Measurements from ENCODE around the gene ZBTB7C.

DNA sequence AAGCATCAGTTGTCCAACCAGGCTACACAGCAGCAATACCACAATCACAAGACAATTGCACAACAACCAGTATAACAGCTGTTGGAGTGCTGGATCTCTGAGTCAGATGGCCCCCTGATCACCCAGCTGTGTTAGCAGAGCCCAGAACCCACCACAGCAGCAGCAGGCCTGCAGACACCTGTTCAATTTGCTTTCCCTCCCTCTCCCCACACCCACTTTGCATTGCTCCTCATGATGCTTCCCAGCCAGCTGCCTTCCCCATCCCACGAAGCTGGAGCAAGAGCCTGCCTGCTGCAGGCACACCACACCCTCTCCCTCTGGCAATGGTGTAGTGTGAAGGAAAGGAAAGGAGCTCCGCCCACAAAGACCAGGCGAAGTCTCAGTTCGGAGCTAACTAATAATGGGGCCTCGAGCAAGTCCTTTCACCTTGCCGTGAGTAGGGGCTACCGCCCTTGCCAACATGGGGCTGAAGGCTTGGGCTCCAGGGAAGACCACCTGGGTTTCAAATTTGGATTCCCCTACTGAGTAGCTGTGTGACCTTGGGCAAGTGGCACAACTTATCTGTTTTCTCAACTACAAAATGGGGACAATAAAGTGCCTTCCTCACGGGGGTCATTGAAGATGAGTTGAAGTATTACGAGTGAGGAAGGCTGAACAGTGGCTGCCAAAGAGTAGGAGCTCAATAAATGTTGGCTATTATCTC, 19.4 kb upstream of the ZBTB7C start:
- TF ChIP-seq EZH2 (IDR thresholded peaks at IDR 0.05; ENCODE audit: borderline replicate concordance, control insufficient read depth, low read depth, low read length): no peak
- no peak for TF ChIP-seq POLR2A (IDR thresholded peaks at IDR 0.05; ENCODE audit: low read depth, low read length)
- TF ChIP-seq SP1 (IDR thresholded peaks at IDR 0.05; ENCODE audit: low read depth, low read length): no peak
- TF ChIP-seq SRF (IDR thresholded peaks at IDR 0.05; ENCODE audit: low read depth in 2 of 2, low read length in 2 of 2): no peak

All from GM12878 (cell line).